Transverse colon (tissue), 4 donors: ENCODE measurements around the gene GAMT. TPM values are rescaled to one million over a fixed set of nuclear protein-coding genes. Genes with fewer than 3 reads are reported as not detected.

Experiments used
- DNase-seq: peaks from one replicate; pipeline ENCODE4 v3.0.0-alpha.2; 2019
- H3K27ac ChIP-seq, 4 donors: fragments of 200-600 bp; sonication (generic); 2 replicates each; pipeline ENCODE4 v1.5.1; 2016 to 2018; ENCODE audit warnings: inconsistent platforms in 4 of 4
- H3K27me3 ChIP-seq: fragments of 200-600 bp; sonication (generic); 2 replicates; pipeline ENCODE4 v1.5.1; 2017; ENCODE audit warnings: inconsistent platforms
- H3K36me3 ChIP-seq, 4 donors: fragments of 200-600 bp; sonication (generic); 2 replicates each; pipeline ENCODE4 v1.5.1; 2017 to 2019; ENCODE audit warnings: inconsistent platforms in 4 of 4
- H3K4me1 ChIP-seq, 4 donors: fragments of 200-600 bp; sonication (generic); 2 replicates each; pipeline ENCODE4 v1.5.1; 2017 to 2020; ENCODE audit warnings: inconsistent platforms in 4 of 4
- H3K4me3 ChIP-seq, 4 donors: fragments of 200-600 bp; sonication (generic); 1 replicate in 1 of 4; 2 replicates in 3 of 4; pipeline versions ENCODE4 v1.5.1 to v1.6.1; 2017 to 2019; ENCODE audit warnings: inconsistent platforms in 4 of 4
- H3K9me3 ChIP-seq, 2 donors: fragments of 200-600 bp; sonication (generic); 2 replicates each; pipeline ENCODE4 v1.5.1; 2017 to 2019; ENCODE audit warnings: inconsistent platforms in 2 of 2
- EP300 ChIP-seq: sonication (generic); formaldehyde crosslinking; IDR thresholded peaks from one replicate; pipeline ENCODE4 v1.6.1; 2017; ENCODE audit warnings: antibody characterized with exemption, low read depth
- POLR2A ChIP-seq: fragments of 450-650 bp; IDR thresholded peaks from one replicate; pipeline ENCODE4 v1.6.1; 2016; ENCODE audit warnings: antibody characterized with exemption, mild to moderate bottlenecking, moderate library complexity
- POLR2AphosphoS5 ChIP-seq, 3 donors: sonication (generic); formaldehyde crosslinking; IDR thresholded peaks; one replicate each; pipeline ENCODE4 v1.6.1; 2016; ENCODE audit warnings: antibody characterized with exemption in 3 of 3
- WGBS, 2 donors: methylation state at CpG; one replicate each; pipeline ENCODE4 v1.1.5; 2018; ENCODE audit warnings: low coverage in 1 of 2; 5-methylcytosine and 5-hydroxymethylcytosine counted together
- in situ Hi-C, 4 donors: fragments of 200-750 bp; cut with MboI; loops; one replicate each; pipeline versions ENCODE4 v1.15.0 to v1.15.1; 2017; ENCODE audit warnings: low sequenced_read_pairs in 3 of 4, low pct_ligation_motif_present in 1 of 4, low pct_unique_long_range_greater_than_20kb in 1 of 4
- intact Hi-C: fragments of 100-400 bp; cut with DNase I; formaldehyde crosslinking; loops from one replicate; pipeline ENCODE4 v1.15.1; 2023; ENCODE audit warnings: low total_unique reads
- total RNA-seq, 4 donors: library from RNA; depleted of rRNA; stranded (reverse); fragments of >200 nt; gene quantifications; one replicate each; pipeline ENCODE4 v1.1.0, GENCODE V29; 2016
- TF ChIP-seq, protein P1 (sequence below), 5 experiments: fragments of 200-600 bp in 3 of 5; fragments of 450-650 bp in 2 of 5; sonication (generic) in 3 of 5; IDR thresholded peaks; 1 replicate in 2 of 5; 2 replicates in 3 of 5; pipeline ENCODE4 v1.5.1; 2016 to 2017; ENCODE audit warnings: antibody characterized with exemption in 5 of 5, inconsistent platforms in 3 of 5, mild to moderate bottlenecking in 2 of 5, moderate library complexity in 1 of 5

GAMT gene
- total RNA-seq, 4 donors from 2014 or later, result 1.4 to 4.4 (median 2.9) TPM

DNA sequence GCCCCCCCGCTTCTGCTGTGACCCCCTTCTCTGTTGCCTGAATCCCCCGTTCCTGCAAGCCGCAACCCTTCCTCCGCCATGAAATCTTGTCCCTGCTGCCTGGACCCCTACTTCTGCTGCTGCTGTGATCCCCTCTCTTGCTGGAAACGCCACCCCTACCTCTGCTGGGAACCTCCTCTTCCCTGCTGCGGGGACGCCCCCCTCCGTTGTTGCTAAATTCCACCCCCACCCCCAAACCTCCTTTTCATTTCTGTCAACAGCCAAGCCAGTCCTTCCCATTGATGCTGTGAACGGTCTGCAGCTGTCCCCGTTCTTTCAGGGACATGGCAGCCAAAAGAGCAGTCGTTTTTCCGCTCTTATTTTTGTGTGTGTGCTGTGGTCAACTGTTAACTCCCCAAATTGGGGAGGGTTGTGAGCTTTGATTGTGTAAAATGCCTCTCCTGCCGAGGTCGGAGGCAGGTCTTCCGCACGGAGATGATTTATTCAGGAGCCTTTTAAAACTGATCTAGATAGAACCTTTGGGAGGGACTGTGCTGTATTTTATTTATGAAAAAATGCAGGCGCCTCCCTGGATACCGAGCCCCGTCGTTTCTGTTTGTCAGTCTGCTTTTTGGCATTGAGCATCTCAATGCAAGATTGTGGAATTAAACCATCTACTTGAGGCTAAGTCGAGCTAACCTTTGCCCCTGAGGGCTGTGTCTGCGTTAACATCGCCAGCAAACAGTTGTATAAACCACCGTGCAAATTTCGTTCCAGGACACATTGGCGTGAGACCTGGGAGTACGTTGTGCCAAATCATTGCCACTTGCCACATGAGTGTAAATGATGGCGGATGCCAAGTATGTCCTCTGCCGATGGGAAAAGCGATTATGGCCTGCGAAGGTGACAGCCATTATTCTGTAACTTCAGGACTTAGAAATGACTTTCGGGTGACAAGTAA, 45.5 kb downstream of the GAMT start:
- H3K4me1 ChIP-seq, result peaks cover 15 to 31% (median 29%) of the 10 kb centered on the region in 4 donors
- H3K4me3 ChIP-seq, result peak overlapping the region; percentile 93 to 99 (median 95)
- no peaks in the 10 kb centered on the region for H3K9me3 ChIP-seq
- in situ Hi-C loops, result no loop called here
- peak overlapping the region; percentile 91 to 99 (median 94) for H3K27ac ChIP-seq
- intact Hi-C loops, result no loop called here
- peaks cover 0 to 15% (median 5%) of the 10 kb centered on the region in 4 donors for H3K36me3 ChIP-seq
- 15 to 19% methylated on average over 11 to 32 of the region's 32 CpGs for WGBS, 2 donors
- no peaks in the 10 kb centered on the region for H3K27me3 ChIP-seq
- TF ChIP-seq POLR2AphosphoS5 (IDR thresholded peaks at IDR 0.05) (peak in 1 of 3 donors; percentile 4), EP300 (no peak), POLR2A (no peak)
- TF ChIP-seq, protein P1, sequence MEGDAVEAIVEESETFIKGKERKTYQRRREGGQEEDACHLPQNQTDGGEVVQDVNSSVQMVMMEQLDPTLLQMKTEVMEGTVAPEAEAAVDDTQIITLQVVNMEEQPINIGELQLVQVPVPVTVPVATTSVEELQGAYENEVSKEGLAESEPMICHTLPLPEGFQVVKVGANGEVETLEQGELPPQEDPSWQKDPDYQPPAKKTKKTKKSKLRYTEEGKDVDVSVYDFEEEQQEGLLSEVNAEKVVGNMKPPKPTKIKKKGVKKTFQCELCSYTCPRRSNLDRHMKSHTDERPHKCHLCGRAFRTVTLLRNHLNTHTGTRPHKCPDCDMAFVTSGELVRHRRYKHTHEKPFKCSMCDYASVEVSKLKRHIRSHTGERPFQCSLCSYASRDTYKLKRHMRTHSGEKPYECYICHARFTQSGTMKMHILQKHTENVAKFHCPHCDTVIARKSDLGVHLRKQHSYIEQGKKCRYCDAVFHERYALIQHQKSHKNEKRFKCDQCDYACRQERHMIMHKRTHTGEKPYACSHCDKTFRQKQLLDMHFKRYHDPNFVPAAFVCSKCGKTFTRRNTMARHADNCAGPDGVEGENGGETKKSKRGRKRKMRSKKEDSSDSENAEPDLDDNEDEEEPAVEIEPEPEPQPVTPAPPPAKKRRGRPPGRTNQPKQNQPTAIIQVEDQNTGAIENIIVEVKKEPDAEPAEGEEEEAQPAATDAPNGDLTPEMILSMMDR (IDR thresholded peaks at IDR 0.05), result no peak
- peak; percentile 43 for DNase-seq

DNA sequence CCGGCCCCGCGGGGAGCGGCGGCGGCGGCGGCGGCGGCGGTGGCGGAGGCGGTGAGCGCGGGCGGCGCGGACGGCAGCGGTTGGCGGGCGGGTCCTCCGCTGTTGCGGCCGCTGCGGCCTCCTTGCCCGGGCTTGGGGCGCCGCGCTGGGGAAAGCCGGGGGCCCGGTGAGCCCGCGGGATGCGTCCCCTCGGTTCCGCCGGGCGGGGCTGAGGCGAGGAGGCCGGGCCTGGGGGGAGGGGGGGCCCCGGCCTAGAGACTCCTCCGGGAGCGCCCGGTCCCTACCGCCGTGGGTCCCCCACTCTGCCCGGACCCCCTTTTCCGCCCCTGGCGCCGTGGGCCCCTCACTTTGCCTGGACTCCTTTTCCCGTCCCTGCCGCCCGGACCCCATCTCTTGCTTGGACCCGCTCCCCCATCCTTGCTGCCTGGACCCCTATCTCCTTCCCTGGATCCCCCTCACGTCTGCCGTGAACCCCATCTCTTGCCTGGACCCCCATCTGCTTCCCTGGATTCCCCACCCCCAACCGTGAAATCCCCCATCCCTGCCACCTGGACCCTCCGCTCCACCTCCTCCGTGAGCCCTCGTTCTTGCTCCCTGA, 46.3 kb downstream of the GAMT start:
- no peaks in the 10 kb centered on the region for H3K27me3 ChIP-seq
- peak overlapping the region; percentile 91 to 99 (median 94) for H3K27ac ChIP-seq
- H3K9me3 ChIP-seq, result no peaks in the 10 kb centered on the region
- peaks cover 0 to 10% (median 4%) of the 10 kb centered on the region in 4 donors for H3K36me3 ChIP-seq
- no peak for DNase-seq
- intact Hi-C loops (no loop called here), in situ Hi-C loops (no loop called here)
- 2% methylated on average over 24 of the region's 61 CpGs; no CpG with 5 or more reads in 1 of the 2 donors for WGBS, 2 donors
- peaks cover 11 to 25% (median 22%) of the 10 kb centered on the region in 4 donors for H3K4me1 ChIP-seq
- TF ChIP-seq, protein P1 (IDR thresholded peaks at IDR 0.05), result no peak
- no peak for TF ChIP-seq POLR2A
- TF ChIP-seq POLR2AphosphoS5 (IDR thresholded peaks at IDR 0.05), result no peak
- no peak for TF ChIP-seq EP300
- H3K4me3 ChIP-seq, result peak overlapping the region; percentile 93 to 99 (median 95)

DNA sequence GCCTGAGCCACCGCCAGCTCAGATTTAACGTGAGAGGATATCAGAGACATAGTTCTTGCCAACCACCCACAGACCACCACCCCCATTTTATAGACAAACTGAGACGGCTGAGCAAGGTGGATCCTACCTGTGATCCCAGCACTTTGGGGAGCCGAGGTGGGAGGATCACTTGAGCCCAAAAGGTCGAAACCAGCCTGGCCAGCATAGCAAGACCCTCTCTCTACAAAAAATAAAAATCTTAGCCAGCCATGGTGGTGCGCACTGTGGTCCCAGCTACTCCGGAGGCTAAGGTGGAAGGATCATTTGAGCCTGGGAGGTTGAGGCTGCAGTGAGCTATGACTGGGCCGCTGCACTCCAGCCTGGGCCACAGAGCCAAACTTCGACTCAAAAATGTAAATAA, 48.2 kb downstream of the GAMT start:
- 92 to 100% methylated on average over 1 to 9 of the region's 9 CpGs for WGBS, 2 donors
- TF ChIP-seq POLR2AphosphoS5 (IDR thresholded peaks at IDR 0.05) (no peak), POLR2A (no peak), EP300 (no peak)
- TF ChIP-seq, protein P1 (IDR thresholded peaks at IDR 0.05), result no peak
- H3K36me3 ChIP-seq, result no peaks in the 10 kb centered on the region
- in situ Hi-C loops, result no loop called here
- peaks cover 11 to 25% (median 22%) of the 10 kb centered on the region in 4 donors for H3K4me1 ChIP-seq
- H3K9me3 ChIP-seq, result no peaks in the 10 kb centered on the region
- intact Hi-C loops, result no loop called here
- no peak overlapping the region for H3K4me3 ChIP-seq
- H3K27ac ChIP-seq, result no peak overlapping the region
- no peak for DNase-seq
- no peaks in the 10 kb centered on the region for H3K27me3 ChIP-seq

DNA sequence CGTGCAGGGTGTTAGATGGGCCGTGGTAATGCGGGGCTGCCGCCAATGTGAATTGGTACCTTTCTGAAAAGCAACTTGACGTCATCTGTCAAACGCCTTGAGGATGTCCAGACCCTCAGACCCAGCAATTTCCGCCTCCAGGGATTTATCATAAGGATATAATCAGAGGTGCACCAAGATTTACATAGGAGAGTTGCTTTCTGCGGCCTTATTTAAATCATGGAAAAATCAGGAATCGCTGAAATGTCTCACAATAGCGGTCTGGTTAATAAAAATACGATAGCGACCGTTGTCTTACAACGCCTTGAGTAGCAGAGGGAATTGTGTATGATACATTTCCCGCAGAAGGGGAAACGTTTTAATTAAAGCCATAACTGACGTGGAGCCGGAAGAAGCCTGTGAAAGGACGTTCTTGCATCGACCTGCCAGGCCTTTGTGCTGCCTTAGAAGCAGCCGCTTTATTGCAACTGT, 49.9 kb downstream of the GAMT start:
- Histone ChIP-seq H3K27me3 (no peaks in the 10 kb centered on the region), H3K4me1 (peaks cover 6 to 18% (median 16%) of the 10 kb centered on the region in 4 donors), H3K27ac (no peak overlapping the region), H3K9me3 (no peaks in the 10 kb centered on the region), H3K4me3 (no peak overlapping the region), H3K36me3 (no peaks in the 10 kb centered on the region)
- no peak for DNase-seq
- TF ChIP-seq POLR2A, result no peak
- no peak for TF ChIP-seq POLR2AphosphoS5 (IDR thresholded peaks at IDR 0.05)
- TF ChIP-seq, protein P1 (IDR thresholded peaks at IDR 0.05), result no peak
- TF ChIP-seq EP300, result no peak
- WGBS, 2 donors, result 83 to 87% methylated on average over 14 to 21 of the region's 21 CpGs
- in situ Hi-C loops, result no loop called here
- intact Hi-C loops, result no loop called here
